GM19467 (cell line): Measurements from ENCODE around the gene POP7.

Experiments used
- ATAC-seq: cut with Tn5 transposase; IDR thresholded peaks from one replicate; pipeline ENCODE4 v1.9.1; 2021; ENCODE audit warnings: mild to moderate bottlenecking, moderate library complexity; ENCODE audit not compliant: unreplicated experiment

POP7 gene

GRCh38 chr7:100679129-100679926 is 26.6 kb upstream of the POP7 start:
- ATAC-seq, result no peak

GRCh38 chr7:100679927-100680575 is 25.9 kb upstream of the POP7 start:
- ATAC-seq, result no peak

- ATAC-seq, result no peak
These were observed 25.2 kb upstream of the POP7 start for GRCh38 chr7:100680576-100681271.

- ATAC-seq, result no peak
These were observed 24.3 kb upstream of the POP7 start for GRCh38 chr7:100681491-100682227.

GRCh38 chr7:100682228-100682741 is 23.6 kb upstream of the POP7 start:
- no peak for ATAC-seq

GRCh38 chr7:100682991-100683658 is 22.8 kb upstream of the POP7 start:
- no peak for ATAC-seq

GRCh38 chr7:100683659-100684533 is 22.0 kb upstream of the POP7 start:
- ATAC-seq, result no peak

GRCh38 chr7:100684534-100685042 is 21.3 kb upstream of the POP7 start:
- ATAC-seq, result no peak

GRCh38 chr7:100685049-100685605 is 20.8 kb upstream of the POP7 start:
- no peak for ATAC-seq

- ATAC-seq, result no peak
These were observed 20.2 kb upstream of the POP7 start for GRCh38 chr7:100685631-100686145.

- no peak for ATAC-seq
These were observed 19.6 kb upstream of the POP7 start for GRCh38 chr7:100686201-100686821.

- no peak for ATAC-seq
These were observed 19.1 kb upstream of the POP7 start for GRCh38 chr7:100686822-100687211.

GRCh38 chr7:100687261-100687660 is 18.7 kb upstream of the POP7 start:
- no peak for ATAC-seq

- ATAC-seq, result no peak
These were observed 18.1 kb upstream of the POP7 start for GRCh38 chr7:100687751-100688300.

- no peak for ATAC-seq
These were observed 17.5 kb upstream of the POP7 start for GRCh38 chr7:100688326-100688860.

- no peak for ATAC-seq
These were observed 16.4 kb upstream of the POP7 start for GRCh38 chr7:100689230-100690135.
